Stimulated activated CD4-positive, alpha-beta T cell treated with anti-CD3 and anti-CD28 coated beads, Interleukin-12 subunit alpha, Interleukin-12 subunit beta, amount 100 ng/mL, for 24 hours (primary cell): ENCODE measurements around the gene STON1.
"Not testable (repeated sequence)": the region's sequence is repeated elsewhere in the genome, so short reads cannot be mapped to it uniquely, and the experiment has no call there.

ENCODE experiments used
- DNase-seq, 2 experiments: peaks; one replicate each; pipeline ENCODE4 v3.0.0-alpha.2; 2020; ENCODE audit warnings: low read depth in 2 of 2

Gene STON1

DNA sequence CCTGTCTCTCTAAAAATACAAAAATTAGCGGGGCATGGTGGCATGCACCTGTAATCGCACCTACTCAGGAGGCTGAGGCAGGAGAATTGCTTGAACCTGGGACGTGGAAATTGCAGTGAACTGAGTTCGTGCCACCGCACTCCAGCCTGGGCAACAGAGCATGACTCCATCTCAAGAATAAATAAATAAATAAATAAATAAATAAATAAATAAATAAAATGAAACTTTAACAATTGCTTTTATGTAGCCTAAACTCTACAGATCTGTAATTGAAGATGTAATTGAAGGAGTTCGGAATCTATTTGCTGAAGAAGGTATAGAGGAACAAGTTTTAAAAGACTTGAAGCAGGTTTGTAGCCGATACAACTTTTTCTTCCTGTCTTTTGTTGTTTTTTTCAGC is 90.7 kb downstream of the STON1 start:
- DNase-seq, result no peak

DNA sequence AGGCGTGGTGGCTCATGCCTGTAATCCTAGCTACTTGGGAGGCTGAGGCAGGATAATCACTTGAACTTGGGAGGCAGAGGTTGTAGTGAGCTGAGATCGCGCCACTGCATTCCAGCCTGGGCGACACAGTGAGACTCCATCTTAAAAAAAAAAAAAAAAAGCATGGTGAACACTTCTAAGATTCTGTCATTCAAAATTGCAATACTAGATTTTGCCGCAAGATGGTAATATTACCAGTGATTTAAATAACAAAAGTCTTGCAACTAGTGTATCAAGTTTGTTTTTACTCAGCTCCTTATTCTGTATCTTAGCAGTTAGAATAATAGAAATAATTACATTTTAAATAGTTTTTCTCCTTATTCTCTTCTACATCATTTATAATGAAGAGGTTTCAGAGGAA is 92.7 kb downstream of the STON1 start:
- not testable (repeated sequence) for DNase-seq

DNA sequence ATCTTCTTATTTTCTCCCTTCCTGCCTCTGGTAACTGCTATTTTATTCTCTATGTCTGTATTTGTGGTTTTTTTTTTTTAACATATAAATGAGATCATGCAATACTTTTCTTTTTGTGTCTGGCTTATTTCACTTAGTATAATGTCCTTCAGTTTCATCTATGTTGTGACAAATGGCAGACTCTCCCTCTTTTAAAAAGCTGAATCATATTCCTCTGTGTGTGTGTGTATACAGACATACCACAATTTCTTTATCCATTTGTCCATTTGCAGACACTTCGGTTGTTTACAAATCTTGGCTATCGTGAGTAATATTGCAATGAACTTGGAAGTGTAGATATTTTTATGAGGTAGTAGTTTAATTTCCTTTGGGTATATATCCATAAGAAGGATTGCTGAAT is 94.7 kb downstream of the STON1 start:
- DNase-seq, result no peak

DNA sequence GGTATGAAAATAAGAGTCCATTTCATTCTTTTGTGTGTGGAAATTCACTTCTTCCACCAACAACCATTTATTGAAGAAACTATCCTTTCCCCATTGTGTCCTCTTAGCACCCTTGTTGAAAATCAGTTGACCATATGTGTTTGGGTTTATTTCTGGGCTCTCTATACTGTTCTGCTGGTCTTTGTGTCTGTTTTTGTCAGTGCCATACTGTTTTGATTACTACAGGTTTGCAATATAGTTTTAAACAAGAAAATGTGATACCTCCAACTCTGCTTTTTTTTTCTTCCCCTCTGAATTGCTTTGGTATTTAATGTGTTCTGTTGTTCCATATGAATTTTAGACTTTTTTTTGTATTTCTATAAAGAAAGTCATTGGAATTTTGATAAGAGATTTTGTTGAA is 96.1 kb downstream of the STON1 start:
- no peak for DNase-seq

DNA sequence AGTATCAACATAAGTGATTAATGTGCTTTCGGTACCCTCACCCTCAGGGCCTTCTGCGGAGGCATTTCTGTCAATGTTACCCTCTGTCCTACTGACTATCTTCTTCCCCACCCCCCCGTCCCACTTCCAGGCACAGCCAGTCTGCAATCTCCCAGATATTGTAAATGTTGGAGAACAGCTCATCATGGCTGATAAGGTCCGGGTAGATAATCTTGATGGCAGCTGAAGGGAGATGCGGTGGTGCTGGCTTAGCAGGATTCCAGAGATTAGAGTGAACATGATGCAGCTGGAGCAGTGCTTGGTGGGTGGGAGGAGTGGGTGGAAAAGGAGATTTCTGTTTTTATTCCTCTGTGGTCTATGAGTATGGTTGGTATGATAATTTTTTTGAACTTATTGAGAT is 103.2 kb downstream of the STON1 start:
- DNase-seq, result no peak

DNA sequence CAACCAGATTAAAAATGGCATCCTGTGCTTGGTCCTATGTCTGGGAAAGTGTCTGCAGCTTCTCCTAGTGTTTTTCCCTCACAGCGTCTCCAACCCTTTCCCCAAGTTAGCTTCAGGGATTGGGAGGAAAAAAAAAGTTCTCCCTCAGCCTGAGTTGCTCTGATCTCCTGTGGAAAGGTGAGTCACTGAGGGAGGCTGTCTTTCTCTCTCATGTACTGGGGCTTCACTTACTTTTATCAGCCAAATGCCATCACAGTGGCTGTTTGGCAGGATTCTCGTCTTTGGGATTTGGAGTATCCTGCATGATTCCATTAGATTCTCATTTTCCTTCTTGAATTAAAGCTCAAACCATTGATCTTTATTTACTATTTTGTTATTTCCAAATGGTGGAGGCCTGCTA is 105.8 kb downstream of the STON1 start:
- no peak for DNase-seq

DNA sequence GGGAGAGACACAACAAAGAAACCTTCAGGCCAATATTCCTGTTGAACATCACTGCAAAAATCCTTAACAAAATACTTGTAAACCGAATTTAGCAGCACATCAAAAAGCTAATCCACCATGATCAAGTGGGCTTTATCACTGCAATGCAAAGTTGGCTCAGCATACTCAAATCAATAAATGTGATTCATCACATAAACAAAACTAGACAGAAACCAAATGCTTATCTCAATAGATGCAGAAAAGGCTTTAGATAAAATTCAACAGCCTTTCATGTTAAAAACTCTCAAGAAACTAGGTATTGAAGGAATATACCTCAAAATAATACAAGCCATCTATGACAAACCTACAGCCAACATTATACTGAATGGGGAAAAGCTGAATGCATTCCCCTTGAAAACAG is 108.3 kb downstream of the STON1 start:
- no peak for DNase-seq
